Non-pigmented ciliary epithelial cell (primary cell): Measurements from ENCODE around the gene ELK3.

Source experiments
- DNase-seq: peaks from one replicate; pipeline ENCODE4 v3.0.0-alpha.2; 2010; ENCODE audit warnings: low read depth

Gene ELK3

DNA sequence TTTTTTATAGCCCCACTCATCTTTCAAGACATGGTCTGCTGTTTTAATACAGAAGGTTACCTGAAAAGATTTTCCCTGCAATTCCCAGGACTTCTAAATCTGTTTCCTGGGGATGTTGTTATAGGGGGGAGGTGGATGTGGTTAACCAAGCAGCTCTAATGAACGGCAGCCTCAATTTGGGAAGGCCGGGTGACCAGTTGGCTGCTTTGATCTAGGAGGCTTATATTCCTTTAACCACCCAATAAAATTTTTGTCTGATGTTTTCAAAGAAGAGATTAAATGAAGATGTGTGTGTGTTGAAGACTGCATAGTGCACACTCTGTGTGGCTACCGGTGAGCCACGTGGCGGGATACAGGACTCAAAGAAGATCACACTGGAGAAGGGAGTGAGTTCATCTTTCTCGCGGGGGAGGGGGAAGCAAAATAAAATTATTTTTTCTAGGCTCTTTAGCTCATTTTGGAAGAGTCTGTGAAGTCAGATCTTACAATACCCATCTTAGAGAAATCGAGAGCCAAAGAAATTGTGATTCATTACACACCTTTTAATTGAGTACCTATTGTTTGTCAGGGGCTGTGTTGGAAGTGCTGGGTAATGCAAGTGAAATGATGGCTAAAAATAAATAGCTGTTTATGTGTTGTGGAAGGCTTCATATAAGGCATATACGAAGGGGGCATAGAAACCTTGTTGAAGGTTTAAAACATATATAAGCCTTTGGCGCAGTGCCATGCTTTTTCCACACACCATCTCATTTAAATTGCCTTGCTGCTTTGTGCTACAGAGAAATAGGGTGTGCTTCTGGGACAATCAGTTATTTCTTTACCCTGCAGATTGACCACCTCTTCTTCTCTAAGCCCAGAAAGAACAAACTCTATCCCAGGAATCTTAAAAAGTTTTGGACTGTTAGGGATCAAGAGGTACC lies 18.5 kb downstream of the ELK3 start:
- DNase-seq, result no peak

DNA sequence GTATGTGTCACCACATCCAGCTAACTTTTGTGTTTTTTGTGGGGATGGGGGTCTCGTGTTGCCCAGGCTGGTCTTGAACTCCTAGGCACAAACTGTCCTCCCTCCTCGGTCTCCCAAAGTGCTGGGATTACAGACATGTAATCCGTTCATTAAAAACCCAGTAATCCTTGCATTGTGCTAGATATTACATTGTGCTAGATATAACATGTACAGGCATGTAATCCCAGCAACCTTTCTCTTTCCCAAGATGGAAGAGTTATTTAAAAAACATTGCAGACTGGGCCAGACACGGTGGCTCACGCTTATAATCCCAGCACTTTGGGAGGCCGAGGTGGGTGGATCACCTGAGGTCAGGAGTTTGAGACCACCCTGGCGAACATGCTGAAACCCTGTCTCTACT lies 19.7 kb downstream of the ELK3 start:
- DNase-seq, result no peak

DNA sequence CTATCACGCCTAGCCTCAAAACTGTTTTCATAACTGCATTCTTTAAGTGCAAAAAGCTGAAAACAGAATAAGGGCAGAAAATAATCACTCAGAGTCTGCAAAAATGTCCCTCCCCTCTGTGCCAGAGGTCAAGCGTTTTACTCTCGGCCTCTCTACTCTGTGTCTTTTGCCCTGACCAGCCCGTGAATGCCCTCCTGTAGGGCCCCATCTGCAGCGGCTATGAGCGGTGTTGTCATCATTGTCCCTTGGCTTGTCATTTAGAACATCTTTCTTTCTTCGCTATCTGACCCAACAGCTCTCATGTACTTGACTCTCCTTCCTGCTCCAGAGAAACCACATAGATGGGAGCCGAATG lies 21.7 kb downstream of the ELK3 start:
- no peak for DNase-seq

DNA sequence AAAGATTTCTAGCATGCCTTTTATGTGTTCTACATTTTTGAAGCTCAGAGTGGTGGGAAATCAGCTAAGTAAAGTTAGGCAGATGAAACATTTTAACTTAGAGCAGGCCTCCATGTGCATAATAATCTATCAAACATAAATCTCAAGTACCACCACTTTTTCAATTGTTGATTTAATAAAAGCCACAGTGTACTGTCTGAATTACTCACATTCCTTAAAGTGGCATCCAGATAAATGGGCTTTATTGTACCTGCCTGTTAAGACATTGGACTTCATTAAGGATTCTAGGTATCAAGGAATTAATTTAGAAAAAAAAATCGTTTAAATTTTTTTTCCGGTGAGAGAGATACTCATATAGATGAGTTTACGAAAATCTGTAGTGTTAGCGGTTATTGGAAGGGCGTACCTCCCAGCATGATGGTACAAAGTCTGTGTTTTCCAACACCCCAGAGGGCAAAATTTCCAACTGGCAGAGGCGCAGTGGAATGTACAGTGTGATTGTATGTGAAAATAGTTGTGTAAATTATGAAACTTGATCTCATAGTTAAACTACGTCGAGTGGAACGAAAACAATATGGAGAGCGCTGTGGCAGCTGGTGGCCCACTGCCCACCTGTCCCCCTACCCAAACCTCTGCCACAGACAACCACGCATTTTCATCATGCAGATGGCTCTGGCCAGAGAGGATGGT lies 25.0 kb downstream of the ELK3 start:
- DNase-seq, result no peak

DNA sequence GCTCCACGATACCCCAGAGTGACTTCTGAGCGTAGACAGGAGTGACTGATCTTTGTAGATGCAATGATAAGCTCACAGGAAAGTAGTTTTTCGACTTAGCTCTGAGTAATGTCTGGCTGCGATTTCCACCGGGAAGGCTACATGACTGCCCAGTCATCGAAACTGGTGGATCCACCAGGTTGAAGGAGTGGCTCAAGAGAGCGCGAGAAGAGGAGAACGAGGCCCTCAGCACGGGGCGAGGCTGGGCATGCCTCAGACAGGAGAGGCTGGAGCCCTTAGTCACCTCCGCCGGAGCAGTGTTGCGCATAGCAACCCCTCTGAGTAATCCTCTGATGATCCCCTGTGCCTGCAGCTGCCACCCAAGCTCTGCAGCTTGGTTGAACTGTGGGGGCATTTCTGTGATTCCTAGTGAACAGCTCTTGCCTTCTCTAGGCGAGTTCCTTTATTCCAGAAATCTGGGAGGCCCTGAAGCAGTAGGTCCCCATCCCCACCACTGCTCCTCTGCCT lies 25.6 kb downstream of the ELK3 start:
- peak; percentile 96 for DNase-seq

- DNase-seq, result no peak
These were observed 26.7 kb downstream of the ELK3 start for GRCh38 chr12:96220902-96221301.

- DNase-seq, result no peak
These were observed 27.2 kb downstream of the ELK3 start for GRCh38 chr12:96221391-96221790.

GRCh38 chr12:96223411-96224218 lies 29.4 kb downstream of the ELK3 start:
- DNase-seq, result no peak

DNA sequence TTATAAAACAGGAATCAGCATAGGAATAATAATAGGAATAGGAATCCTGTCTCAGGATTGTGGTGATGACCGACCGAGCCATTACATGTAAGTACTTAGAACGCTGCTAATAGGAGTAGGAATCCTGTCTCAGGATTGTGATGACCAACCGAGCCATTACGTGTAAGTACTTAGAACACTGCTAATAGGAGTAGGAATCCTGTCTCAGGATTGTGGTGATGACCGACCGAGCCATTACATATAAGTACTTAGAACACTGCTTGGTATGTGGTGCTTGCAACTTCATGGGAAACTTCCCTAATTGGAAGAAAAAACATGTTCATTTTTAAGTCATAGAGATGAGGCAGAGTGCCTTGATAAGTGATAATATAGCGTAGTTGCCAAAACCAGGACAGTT lies 30.0 kb downstream of the ELK3 start:
- no peak for DNase-seq

DNA sequence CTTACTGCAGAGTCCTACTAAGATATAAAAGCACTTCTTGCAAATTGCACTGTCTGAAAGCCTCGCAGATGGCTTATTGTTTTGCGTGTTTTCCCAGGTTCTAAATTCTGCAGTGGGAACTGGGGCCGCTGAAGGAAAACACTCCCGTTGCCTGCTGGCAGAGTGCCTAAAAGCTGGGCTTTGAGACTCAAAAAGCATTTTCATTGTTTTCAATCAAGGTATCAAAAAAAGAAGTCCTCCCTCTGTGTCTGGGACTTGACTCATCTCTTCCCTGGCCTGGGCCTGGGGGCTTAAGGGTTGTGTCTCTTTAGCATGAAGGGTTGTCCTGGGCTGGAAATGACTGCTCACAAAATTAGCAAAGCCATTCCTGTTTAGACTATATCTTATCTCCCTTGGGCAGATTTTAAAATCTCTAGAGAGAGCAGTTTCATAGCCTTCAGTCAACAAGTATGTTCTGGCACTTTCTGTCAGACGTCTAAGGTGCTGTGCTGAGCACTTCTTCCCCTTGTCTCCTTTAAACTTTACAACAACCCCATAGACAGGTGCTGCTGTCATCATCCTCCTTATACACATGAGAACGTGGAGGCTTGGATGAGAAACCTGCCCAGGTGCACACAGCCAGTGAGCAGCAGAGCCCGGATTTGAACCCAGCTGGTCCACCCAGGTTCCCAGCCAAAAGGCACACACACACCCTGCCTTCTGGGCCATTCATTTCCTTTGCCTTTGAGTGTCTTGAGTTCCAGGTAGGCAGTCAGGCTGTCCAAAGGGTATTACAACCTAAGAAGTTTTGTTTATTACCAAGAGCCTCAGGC lies 31.1 kb downstream of the ELK3 start:
- DNase-seq, result no peak

- no peak for DNase-seq
These were observed 31.8 kb downstream of the ELK3 start for GRCh38 chr12:96225994-96226399.

DNA sequence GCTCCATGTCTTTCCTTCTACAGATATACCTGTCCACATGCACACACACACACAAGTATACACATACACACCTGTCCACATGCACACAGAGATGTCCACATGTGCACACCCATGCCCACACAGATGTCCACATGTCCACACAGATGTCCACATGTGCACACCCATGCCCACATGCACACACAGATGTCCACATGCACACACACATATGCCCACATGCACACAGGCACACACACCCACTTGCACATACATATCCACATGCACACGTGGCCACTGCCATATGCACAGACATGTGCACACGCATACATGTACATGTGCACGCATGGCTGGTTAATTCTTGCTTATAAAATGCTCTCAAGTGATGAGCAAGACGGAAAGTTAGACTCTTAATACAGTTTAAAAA lies 32.2 kb downstream of the ELK3 start:
- DNase-seq, result no peak

GRCh38 chr12:96226801-96227348 lies 32.7 kb downstream of the ELK3 start:
- DNase-seq, result no peak

- no peak for DNase-seq
These were observed 33.4 kb downstream of the ELK3 start for GRCh38 chr12:96227365-96228106.

- DNase-seq, result no peak
These were observed 34.5 kb downstream of the ELK3 start for GRCh38 chr12:96228566-96229248.

DNA sequence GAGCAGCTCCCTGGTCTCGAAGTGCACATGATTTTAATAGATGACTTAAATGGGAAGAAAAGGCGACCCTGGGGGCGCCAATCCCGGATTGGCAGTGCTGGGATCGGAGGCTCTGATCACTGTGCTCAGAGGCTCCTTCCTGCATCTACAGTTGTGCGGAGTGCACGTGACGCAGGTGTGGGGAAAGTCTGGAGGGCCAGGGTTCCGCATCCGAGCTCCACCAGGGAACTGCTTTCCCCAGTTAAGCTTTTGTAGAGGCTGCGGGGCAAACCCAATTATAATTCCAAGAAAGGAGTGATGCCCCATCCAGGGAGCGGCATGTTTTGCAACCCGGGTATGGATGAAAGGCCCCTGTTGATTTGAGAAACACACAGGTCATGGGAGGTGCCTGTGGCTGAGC lies 36.5 kb downstream of the ELK3 start:
- DNase-seq, result no peak

- no peak for DNase-seq
These were observed 39.0 kb downstream of the ELK3 start for GRCh38 chr12:96233168-96233567.

DNA sequence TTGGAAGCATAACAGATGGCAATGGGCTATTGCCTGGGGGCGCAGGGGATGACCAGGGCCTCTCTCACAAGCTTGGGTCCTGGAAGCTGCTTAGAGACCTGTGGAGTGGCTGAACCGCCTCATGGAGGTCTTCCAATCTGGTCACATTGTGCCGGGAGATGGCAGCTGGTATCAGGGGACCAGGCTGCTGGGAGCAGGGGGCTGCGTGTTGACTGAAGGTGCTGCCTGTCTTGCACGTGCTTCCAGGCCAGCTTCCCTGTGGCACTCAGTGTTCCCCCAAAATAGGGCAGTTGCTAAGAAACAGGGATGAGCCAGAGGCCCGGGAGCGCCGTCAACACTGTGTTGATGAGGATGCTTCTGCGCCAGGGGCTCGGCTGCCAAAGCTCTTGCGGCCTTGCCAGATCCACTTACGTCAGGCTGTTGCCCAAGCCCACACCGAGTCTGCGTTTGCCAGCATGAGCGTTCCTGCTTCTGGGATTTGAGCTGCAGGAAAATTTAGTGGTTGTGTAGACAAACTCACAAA lies 39.8 kb downstream of the ELK3 start:
- DNase-seq, result no peak

GRCh38 chr12:96234591-96235483 lies 40.7 kb downstream of the ELK3 start:
- no peak for DNase-seq
